Measurements from ENCODE around the gene CD96.

The CD96 gene

GRCh38 chr3:111566844-111567243 lies 24.8 kb downstream of the CD96 start:
- DNase-seq, result no peak

DNA sequence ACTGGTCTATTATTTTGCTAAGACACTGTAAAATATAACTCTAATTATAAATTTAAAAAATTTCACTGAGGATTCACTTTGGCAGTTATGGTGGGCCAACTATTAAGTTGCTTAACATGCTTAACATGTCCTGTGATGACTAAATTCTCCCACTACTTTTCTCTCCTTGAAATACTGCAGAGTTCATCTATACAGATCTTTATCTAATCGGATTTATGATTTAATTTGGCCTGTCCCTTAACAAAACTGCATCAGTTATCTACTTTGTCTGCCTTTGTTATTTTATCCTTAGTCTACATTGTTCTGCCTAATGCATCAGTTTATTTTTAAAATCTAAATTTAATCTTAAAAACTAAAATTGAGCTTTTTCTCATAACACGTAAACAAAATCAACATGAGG lies 26.4 kb downstream of the CD96 start:
- DNase-seq, result no peak

GRCh38 chr3:111568911-111569310 lies 26.9 kb downstream of the CD96 start:
- no peak for DNase-seq

- DNase-seq, result no peak
Observed at GRCh38 chr3:111570404-111571030, 28.5 kb downstream of the CD96 start.

DNA sequence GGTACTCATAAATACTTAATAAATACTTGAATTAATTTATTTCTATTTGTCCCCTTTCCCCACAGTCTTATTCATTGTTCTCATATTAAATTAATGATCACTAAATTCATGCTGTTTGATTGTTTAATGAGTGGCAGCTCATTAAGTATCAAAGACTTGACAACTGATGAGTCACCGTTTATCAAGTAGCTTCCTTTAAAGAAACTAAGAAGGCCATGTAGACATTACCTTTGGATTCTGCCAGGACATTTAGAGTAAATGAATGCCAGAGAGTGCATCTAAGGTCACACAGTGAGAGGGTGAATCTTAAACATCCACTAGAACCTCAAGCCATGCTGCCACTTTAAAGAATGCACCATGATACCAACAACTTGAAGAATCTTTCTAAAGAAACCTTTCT lies 29.3 kb downstream of the CD96 start:
- DNase-seq, result no peak

DNA sequence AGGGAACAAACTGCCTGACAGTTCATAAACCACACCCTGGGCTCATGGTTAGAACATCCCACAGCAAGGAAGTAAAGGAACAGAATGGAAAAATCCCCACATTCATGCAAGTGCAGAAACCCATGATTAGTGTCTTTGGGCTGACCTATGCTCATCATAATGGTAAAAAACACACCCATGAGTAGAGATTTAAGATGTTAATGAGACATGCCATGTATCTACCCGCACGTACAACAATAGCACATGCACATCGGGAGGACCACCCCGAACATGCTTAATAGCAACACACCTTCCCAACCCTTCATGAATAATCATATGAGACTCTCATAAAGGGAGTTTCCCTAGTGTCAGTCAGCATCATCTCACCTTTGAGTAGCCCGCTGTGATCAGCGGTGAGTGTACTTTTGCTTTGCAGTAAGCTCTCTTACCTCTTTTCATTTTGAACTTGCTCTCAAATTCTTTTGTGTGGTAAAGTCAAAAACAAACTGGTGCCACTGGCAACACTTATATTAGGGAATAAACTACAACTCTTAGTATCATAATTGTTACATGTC lies 30.0 kb downstream of the CD96 start:
- no peak for DNase-seq

- DNase-seq, result no peak
Observed at GRCh38 chr3:111577113-111577512, 35.1 kb downstream of the CD96 start.

- peak in 1 of 2 experiments; percentile 9 for DNase-seq
Observed at GRCh38 chr3:111577798-111578685, 36.0 kb downstream of the CD96 start.

- no peak for DNase-seq
Observed at GRCh38 chr3:111578867-111579266, 36.9 kb downstream of the CD96 start.

- no peak for DNase-seq
Observed at GRCh38 chr3:111579495-111579894, 37.5 kb downstream of the CD96 start.

GRCh38 chr3:111581403-111582119 lies 39.6 kb downstream of the CD96 start:
- no peak for DNase-seq

- no peak for DNase-seq
Observed at GRCh38 chr3:111582120-111582474, 40.1 kb downstream of the CD96 start.

GRCh38 chr3:111584744-111585143 lies 42.7 kb downstream of the CD96 start:
- no peak for DNase-seq

GRCh38 chr3:111585217-111585616 lies 43.2 kb downstream of the CD96 start:
- DNase-seq, result no peak

DNA sequence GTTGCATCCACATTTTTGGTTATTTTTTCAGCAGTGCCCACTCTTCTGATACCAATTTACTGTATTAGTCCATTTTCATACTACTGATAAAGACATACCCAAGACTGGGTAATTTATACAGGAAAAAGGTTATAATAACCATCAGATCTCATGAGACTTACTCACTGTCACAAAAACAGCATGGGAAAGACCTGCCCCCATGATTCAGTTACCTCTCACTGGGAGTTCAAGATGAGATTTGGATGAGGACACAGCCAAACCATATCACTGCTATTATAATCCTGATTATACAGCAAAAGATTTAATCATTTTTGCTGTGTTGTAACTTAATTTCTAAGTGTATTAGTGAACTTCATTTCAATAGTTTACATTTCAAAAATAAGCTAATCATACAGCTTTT lies 46.5 kb downstream of the CD96 start:
- no peak for DNase-seq

GRCh38 chr3:111589303-111590142 lies 47.5 kb downstream of the CD96 start:
- DNase-seq, result no peak

GRCh38 chr3:111590143-111590491 lies 48.1 kb downstream of the CD96 start:
- DNase-seq, result no peak

DNA sequence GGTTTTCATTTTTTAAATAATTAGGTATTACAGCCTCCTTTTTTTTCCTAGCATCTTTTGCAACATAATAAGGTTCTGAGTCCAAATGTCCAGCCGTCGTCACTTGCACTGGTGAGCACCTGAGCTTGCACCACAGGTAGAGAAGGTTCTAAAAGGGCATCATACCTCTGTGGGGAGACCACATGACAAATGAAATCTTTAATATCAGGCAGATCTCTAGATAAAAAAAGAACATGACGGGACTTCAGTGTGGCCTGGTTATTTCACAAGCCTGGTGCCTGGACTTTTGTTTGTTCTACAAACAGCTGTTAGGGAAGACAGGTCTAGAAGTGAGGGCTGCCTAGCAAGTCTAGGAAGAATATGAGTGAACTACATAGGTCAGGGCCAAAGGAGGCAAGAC lies 49.6 kb downstream of the CD96 start:
- DNase-seq, result no peak

DNA sequence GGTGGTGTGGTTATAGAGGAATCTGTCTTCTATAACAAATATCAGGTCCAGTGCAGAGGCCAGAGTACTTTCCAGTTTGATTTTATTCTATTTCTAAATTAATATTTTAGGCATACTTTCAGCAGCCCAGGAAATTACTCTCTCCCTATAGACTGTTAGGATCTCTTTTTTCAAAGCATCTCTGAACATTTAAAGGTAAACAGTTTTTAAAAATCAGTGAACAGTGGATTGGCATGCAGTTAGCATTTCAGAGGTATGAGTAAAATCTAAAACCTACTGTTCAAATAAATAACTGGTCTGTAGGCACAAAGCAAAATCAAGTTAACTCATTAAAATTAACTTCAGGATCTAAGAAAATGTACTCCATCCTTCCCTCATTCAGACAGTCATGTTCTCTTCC lies 50.1 kb downstream of the CD96 start:
- no peak for DNase-seq

GRCh38 chr3:111592936-111593335 lies 50.9 kb downstream of the CD96 start:
- no peak for DNase-seq

DNA sequence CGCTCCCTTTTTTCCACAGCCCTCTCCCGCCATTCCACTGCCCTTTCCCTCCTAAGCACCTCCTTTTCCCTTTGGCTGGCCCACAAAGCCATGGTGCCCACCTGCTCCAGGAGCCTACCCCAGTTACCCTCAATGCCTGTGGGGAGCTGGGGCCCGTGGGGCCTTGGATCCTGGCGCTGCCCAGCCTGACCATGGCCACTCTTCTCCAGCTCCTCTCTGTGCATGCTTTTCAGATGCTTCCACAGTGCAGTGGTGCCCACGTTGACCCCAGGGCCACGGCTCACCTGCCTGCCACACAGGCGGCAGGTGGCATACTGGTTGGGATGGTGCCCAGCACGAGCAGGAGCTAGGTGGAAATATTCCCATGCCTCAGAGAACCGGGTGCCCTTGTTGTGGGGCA lies 51.7 kb downstream of the CD96 start:
- DNase-seq, result no peak

DNA sequence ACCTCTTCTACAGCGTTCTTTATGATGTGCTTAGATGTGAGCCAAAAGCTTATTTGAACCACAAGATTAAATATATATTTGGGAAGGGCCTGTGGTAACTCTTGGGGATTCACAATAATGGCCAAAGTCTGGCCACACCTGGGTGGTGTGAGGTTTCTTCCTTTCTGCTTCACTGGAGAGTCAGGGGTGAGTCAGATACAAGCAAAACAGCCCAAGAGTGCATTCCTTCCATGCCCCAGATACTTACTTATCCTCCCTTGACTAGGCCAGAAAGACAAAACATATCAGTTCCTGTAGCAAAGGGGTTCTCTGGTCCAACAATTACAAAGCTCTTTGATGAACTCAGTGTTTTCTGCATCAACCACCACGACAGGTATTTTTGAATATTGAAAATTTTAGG lies 52.2 kb downstream of the CD96 start:
- no peak for DNase-seq

DNA sequence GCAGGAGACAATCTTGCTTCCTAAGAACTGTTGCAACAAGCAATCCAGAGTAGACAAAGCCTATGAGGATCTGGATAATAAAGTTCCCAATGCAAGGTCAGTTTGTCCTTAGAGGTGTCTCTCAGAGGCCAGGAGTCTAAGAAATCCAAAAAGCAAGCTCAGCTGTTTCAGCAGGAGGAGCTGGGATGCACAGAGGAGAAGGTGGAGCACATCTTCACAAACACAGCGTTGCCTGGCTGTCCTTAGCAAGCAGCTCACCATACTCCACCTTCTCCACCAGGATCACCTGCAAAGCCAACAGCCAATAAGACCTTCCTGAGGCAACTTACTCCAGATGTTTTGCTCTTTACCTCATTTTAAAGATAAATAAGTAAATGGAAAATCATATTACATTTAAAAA lies 52.8 kb downstream of the CD96 start:
- no peak for DNase-seq
